Cardiac muscle cell (in vitro differentiated cells and primary cell): ENCODE results near the gene MOG. TPM values are rescaled to one million over a fixed set of nuclear protein-coding genes. Genes with fewer than 3 reads are reported as not detected.

Experiments
- DNase-seq, 2 donors: peaks; one replicate each; pipeline versions ENCODE4 v3.0.0 to v3.0.0-alpha.2; 2010 to 2017; ENCODE audit warnings: low read depth in 1 of 2, low spot score in 1 of 2
- H3K27ac ChIP-seq: fragments of 200-600 bp; sonication (generic); 2 replicates; pipeline ENCODE4 v1.5.1; 2016
- H3K27me3 ChIP-seq: fragments of 200-600 bp; sonication (generic); 2 replicates; pipeline ENCODE4 v1.6.0; 2016; ENCODE audit warnings: control low read depth
- H3K36me3 ChIP-seq: fragments of 200-600 bp; sonication (generic); 2 replicates; pipeline ENCODE4 v1.5.1; 2016; ENCODE audit warnings: control low read depth
- H3K4me1 ChIP-seq: fragments of 200-600 bp; sonication (generic); 2 replicates; pipeline ENCODE4 v1.8.1; 2017; ENCODE audit warnings: low read depth, mild to moderate bottlenecking, mixed run types
- H3K4me3 ChIP-seq: fragments of 200-600 bp; sonication (generic); 2 replicates; pipeline ENCODE4 v1.5.1; 2016; ENCODE audit warnings: mild to moderate bottlenecking
- H3K9me3 ChIP-seq: fragments of 200-600 bp; sonication (generic); 2 replicates; pipeline ENCODE4 v1.5.1; 2017; ENCODE audit warnings: low read depth, mild to moderate bottlenecking, control low read depth
- CTCF ChIP-seq: IDR thresholded peaks from 2 replicates; pipeline ENCODE4 v1.5.1; 2012; ENCODE audit warnings: low read depth, mild to moderate bottlenecking, low read length
- polyA plus RNA-seq: library from polyadenylated mRNA; unstranded; fragments of >200 nt; fragmentation: Nextera tagmentation; extraction: Ambion mirVana; gene quantifications from 2 replicates; pipeline ENCODE4 v1.2.1, GENCODE V29; 2016
- total RNA-seq: library from RNA; depleted of rRNA; stranded (reverse); fragments of >200 nt; gene quantifications from 2 replicates; pipeline ENCODE4 v1.2.3, GENCODE V29; 2016

MOG gene
- total and polyA plus RNA-seq, 2 experiments from 2014 or later: 1.8 to 2.4 TPM

GRCh38 chr6:29674008-29674407 is 17.1 kb downstream of the MOG start:
- no peak for DNase-seq
- no peak overlapping the region for H3K27ac ChIP-seq
- no peak for TF ChIP-seq CTCF
- H3K4me3 ChIP-seq: no peak overlapping the region
- H3K9me3 ChIP-seq: no peaks in the 10 kb centered on the region
- H3K36me3 ChIP-seq: no peaks in the 10 kb centered on the region
- no peaks in the 10 kb centered on the region for H3K27me3 ChIP-seq
- peaks cover 12% of the 10 kb centered on the region for H3K4me1 ChIP-seq

- no peak for TF ChIP-seq CTCF
- Histone ChIP-seq H3K9me3 (no peaks in the 10 kb centered on the region), H3K36me3 (no peaks in the 10 kb centered on the region), H3K4me1 (peaks cover 15% of the 10 kb centered on the region), H3K27me3 (no peaks in the 10 kb centered on the region), H3K27ac (no peak overlapping the region), H3K4me3 (no peak overlapping the region)
- no peak for DNase-seq
These were observed 18.7 kb downstream of the MOG start for GRCh38 chr6:29675561-29675960.

GRCh38 chr6:29676981-29677601 is 20.2 kb downstream of the MOG start:
- H3K36me3 ChIP-seq: no peaks in the 10 kb centered on the region
- H3K9me3 ChIP-seq: no peaks in the 10 kb centered on the region
- H3K4me3 ChIP-seq: no peak overlapping the region
- no peak for TF ChIP-seq CTCF
- peaks cover 15% of the 10 kb centered on the region for H3K4me1 ChIP-seq
- H3K27me3 ChIP-seq: no peaks in the 10 kb centered on the region
- H3K27ac ChIP-seq: peak overlapping the region; percentile 98
- peak; percentile 49 to 65 for DNase-seq

- no peaks in the 10 kb centered on the region for H3K36me3 ChIP-seq
- H3K27ac ChIP-seq: peak overlapping the region; percentile 98
- no peaks in the 10 kb centered on the region for H3K27me3 ChIP-seq
- H3K9me3 ChIP-seq: no peaks in the 10 kb centered on the region
- peaks cover 15% of the 10 kb centered on the region for H3K4me1 ChIP-seq
- TF ChIP-seq CTCF: no peak
- no peak for DNase-seq
- H3K4me3 ChIP-seq: no peak overlapping the region
These were observed 21.2 kb downstream of the MOG start for GRCh38 chr6:29678114-29678513.

GRCh38 chr6:29679962-29680361 is 23.1 kb downstream of the MOG start:
- Histone ChIP-seq H3K9me3 (no peaks in the 10 kb centered on the region), H3K27me3 (no peaks in the 10 kb centered on the region), H3K4me1 (peaks cover 15% of the 10 kb centered on the region), H3K27ac (no peak overlapping the region), H3K36me3 (no peaks in the 10 kb centered on the region), H3K4me3 (no peak overlapping the region)
- DNase-seq: no peak
- TF ChIP-seq CTCF: no peak

GRCh38 chr6:29680416-29680815 is 23.5 kb downstream of the MOG start:
- H3K27me3 ChIP-seq: no peaks in the 10 kb centered on the region
- TF ChIP-seq CTCF: peak; percentile 13
- no peak for DNase-seq
- no peak overlapping the region for H3K27ac ChIP-seq
- H3K4me3 ChIP-seq: no peak overlapping the region
- no peaks in the 10 kb centered on the region for H3K9me3 ChIP-seq
- H3K36me3 ChIP-seq: no peaks in the 10 kb centered on the region
- H3K4me1 ChIP-seq: peaks cover 15% of the 10 kb centered on the region
